AG10803 (cell line): ENCODE data around the gene NUDC.

ENCODE experiments used
- DNase-seq: peaks from one replicate; pipeline ENCODE4 v3.0.0; 2010; ENCODE audit warnings: low read depth
- H3K4me3 ChIP-seq: 2 replicates; pipeline ENCODE4 v1.5.1; 2011; ENCODE audit warnings: mild to moderate bottlenecking, low read length, control low read depth
- CTCF ChIP-seq: conservative IDR thresholded peaks from 2 replicates; pipeline ENCODE4 v1.5.1; 2011; ENCODE audit warnings: mild to moderate bottlenecking, low read length, control low read depth, inconsistent platforms

NUDC gene

GRCh38 chr1:26965213-26965612 lies 43.7 kb downstream of the NUDC start:
- no peak overlapping the region for H3K4me3 ChIP-seq
- TF ChIP-seq CTCF = no peak
- DNase-seq = no peak

DNA sequence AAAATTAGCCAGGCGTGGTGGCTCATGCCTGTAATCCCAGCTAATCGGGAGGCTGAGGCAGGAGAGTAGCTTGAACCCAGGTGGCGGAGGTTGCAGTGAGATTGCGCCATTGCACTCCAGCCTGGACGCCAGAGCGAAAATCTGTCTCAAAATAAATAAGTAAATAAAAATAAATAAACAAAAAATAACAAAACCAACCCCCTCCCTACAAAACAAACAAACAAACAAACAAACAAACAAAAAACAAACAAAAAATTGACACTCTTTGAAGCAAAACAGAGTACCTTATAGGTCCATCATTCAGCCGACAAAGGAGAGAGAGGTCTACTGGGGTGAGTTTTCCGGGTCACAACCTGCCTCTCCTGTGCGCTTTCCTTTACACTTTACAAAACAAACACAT lies 44.1 kb downstream of the NUDC start:
- DNase-seq = no peak
- TF ChIP-seq CTCF = no peak
- H3K4me3 ChIP-seq = no peak overlapping the region

DNA sequence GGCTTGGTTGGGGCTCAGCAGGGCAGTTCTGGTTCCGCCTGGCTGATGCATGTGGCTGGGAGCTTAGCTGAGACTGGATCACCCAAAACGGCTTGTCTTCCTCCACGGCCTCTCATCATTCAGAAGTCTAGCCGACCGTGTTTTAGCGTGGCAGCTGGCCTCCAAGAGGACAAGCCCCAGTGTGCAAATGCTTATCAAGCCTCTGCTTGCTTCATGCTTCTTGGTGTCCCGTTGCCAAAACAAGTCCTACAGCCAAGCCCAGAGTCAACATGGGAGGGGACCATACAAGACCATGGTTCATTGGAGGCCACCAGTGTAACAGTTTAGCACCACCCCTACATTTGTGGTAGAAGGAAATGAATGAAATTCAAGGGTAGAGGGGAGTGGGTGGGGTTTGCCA lies 49.3 kb downstream of the NUDC start:
- no peak for TF ChIP-seq CTCF
- DNase-seq = no peak
- no peak overlapping the region for H3K4me3 ChIP-seq

GRCh38 chr1:26971590-26971989 lies 50.0 kb downstream of the NUDC start:
- H3K4me3 ChIP-seq = no peak overlapping the region
- no peak for TF ChIP-seq CTCF
- no peak for DNase-seq

DNA sequence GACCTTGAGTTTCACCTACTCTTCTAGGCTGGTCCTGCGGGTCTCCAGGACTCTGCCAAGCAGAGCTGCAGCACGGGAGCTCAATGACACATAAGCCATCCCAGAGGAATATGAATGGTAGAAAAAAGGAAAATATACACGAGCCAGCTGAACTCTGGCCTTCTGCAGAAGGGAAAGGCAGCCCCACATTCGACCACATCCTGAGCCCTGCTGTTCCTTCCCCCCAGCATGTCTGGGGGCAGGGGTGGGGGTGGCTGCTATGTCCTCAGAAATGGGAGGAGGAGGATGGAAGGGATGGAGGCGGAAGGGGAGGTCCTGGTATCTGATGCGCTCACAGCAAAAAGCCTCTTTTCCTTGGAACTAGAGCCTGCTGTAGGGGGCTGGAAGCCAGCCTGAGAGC lies 50.8 kb downstream of the NUDC start:
- TF ChIP-seq CTCF = no peak
- no peak for DNase-seq
- H3K4me3 ChIP-seq = no peak overlapping the region

GRCh38 chr1:26972821-26973220 lies 51.3 kb downstream of the NUDC start:
- no peak for TF ChIP-seq CTCF
- no peak for DNase-seq
- H3K4me3 ChIP-seq = no peak overlapping the region

- DNase-seq = no peak
- TF ChIP-seq CTCF = no peak
- no peak overlapping the region for H3K4me3 ChIP-seq
Observed at GRCh38 chr1:26976621-26977510, 55.3 kb downstream of the NUDC start.
